ENCODE measurements around the gene NLRP6.
"Not testable (repeated sequence)": the region's sequence is repeated elsewhere in the genome, so short reads cannot be mapped to it uniquely, and the experiment has no call there.

The NLRP6 gene

GRCh38 chr11:294780-295179 lies 16.6 kb downstream of the NLRP6 start:
- DNase-seq: no peak

GRCh38 chr11:295351-296170 lies 17.4 kb downstream of the NLRP6 start:
- no peak for DNase-seq

GRCh38 chr11:296171-297050 lies 18.2 kb downstream of the NLRP6 start:
- DNase-seq: no peak

- no peak for DNase-seq
Measured at GRCh38 chr11:297051-297585, 18.9 kb downstream of the NLRP6 start.

- no peak for DNase-seq
Measured at GRCh38 chr11:297586-298405, 19.6 kb downstream of the NLRP6 start.

DNA sequence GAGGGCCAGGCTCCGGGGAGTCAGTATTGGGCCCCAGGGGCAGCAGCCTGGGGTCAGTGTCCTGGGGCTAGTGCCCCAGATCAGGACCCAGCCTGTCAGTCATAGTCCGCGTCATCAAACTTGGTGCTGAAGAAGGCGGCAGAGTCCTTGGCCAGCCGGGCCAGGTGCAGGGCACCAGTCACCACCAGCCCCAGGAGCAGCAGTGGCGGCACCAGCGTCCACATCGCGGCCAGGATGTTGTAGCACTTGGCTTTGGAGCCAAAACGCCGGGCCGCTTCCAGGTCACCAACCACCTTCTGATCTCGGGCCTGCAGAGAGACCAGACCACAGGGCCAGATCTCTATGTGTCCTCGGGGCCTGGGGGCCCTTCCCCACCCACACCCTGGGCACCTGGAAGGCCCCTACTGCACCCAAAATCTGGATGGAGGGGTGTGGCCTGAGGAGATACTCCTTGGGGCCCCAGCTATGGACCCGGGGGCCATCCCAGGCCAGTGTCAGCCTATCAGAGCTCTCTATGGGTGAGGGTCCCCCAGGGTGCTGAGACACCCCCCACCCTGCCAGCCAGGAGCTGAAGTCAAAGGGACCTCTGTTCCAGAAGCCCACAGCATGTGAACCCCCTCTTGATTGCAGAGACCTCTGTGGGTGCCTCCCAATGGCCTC lies 20.3 kb downstream of the NLRP6 start:
- DNase-seq: no peak

GRCh38 chr11:299081-299891 lies 21.1 kb downstream of the NLRP6 start, which contains the start of gene IFITM5:
Gene IFITM5 (minus strand): TSS chr11:299526. CDS start chr11:299490, 36 bp downstream.
- DNase-seq: no peak

DNA sequence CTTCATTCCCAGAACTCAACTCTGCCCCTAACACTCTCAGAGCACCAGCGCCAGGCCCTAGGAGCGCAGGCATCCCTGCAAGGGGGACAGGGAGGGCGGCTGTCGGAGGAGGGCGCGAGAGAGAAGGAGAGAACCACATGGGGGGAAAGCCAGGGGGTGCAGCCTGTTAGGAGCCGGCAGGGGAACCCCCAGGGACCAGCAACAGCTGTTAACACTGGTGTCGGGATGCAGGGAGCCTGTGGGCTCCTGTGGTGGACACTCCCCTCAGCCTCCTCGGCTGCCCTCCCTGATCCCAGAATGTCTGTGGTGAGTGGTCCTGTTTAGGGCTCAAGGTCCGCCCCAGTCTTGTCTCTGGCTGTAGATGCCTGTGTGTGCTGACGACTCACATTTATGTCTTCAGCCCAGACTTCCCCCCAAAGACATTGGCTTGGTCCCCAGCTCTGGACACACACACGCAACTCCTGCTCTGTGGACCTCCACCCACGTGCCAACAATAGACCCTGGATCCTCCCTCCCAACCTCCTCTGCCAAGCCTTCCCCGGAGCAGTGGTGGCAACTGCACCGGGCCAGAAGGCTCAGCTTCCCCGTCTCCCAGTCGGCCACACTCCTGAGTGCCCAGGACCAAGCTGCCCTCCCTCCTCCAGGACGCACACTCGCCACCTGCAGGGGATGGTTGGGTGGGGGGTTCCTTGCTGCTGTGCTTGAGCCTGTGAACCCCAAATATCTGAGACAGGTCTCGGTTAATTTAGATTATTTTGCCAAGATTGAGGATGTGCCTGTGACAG lies 21.9 kb downstream of the NLRP6 start:
- DNase-seq: no peak

GRCh38 chr11:303363-303762 lies 25.2 kb downstream of the NLRP6 start:
- no peak for DNase-seq

GRCh38 chr11:304061-304506 lies 25.9 kb downstream of the NLRP6 start:
- no peak for DNase-seq

DNA sequence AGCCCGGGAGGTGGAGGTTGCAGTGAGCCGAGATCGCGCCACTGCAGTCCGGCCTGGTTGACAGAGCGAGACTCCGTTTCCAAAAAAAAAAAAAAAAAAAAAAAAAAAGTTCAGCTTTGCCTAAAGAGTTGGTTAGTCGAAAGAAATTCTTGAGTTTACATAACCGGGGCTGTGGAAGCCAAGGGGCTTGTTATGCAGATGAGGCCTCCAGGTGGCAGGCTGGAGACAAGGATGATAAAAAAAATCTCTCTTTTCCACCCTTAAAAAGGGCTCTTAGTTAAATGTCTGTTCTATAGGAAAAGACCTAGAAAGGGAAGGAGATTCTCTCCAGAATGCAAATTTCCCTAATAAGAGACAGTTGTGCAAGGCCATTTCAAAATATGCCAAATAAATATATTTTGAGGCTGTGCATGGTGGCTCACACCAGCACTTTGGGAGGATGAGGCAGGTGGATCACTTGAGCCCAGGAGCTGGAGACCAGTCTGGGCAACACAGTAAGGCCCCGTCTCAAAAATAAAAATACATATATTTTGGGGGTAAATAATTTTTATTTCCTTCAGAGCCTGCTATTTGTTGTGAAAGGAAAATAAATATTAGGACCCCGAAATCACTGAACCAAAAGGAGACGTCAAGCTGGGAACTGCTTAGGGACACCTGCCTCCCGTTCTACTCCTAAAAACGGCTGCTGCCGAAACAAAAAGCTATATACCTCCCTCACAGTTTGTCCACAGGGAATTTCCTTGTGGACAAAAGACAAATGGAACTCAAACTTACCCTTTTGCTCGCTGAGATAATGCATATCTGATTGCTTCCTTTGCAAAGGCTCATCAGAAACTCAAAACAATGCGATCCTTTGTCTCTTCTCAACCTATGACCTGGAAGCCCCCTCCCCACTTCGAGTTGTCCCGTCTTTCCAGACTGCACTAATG lies 27.0 kb downstream of the NLRP6 start:
- DNase-seq: peak; percentile 38

DNA sequence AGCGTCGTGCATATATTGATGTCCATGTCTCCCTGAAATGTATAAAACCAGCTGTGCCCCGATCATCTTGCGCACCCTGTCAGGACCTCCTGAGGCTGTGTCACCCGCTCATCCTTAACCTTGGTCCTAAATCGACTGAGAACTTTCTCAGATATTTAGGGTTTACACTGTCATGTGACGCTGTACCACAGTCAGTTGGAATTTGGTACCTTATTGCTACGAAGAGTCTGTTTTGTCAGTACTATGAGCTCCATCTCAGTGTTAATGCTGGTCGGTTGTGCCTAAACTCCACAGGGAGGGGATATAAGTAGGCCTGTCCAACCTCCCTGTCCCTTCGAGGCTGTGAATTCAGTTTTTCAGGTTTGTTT lies 27.6 kb downstream of the NLRP6 start:
- no peak for DNase-seq

DNA sequence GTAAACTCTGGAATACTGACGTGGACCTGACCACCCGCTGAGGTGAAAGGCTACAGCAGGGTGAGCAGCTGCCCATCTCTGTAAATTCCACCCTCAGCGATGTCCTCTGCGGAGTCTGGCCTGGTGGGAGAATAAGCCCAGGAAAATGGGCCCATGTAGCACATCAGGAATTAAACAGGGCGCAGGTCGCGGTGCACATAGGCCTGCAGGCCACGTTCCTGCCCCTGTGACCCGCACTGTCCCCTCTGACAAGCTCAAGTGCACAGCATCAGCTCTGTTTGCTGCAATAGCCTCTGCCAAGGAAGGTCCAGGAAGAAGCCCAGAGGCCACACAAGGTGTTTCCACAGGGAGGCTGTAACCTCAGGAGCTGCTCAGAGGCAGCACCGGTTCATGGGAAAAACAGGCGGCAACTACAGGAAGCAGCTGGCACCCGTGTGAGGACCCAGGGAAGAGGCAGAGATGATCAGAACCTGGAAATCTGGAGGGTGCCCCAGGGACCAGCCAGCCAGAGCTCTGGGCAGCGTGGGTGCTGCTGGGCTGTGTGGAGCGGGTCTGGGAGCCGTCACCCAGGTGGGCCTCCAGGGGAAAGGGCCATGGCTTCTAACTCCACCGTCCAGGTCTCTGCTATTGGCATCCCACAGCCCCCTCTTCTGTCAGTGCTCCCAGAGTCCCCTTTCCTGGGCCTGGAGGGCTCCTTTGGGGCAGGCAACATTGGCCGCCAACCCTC lies 28.6 kb downstream of the NLRP6 start:
- DNase-seq: no peak

DNA sequence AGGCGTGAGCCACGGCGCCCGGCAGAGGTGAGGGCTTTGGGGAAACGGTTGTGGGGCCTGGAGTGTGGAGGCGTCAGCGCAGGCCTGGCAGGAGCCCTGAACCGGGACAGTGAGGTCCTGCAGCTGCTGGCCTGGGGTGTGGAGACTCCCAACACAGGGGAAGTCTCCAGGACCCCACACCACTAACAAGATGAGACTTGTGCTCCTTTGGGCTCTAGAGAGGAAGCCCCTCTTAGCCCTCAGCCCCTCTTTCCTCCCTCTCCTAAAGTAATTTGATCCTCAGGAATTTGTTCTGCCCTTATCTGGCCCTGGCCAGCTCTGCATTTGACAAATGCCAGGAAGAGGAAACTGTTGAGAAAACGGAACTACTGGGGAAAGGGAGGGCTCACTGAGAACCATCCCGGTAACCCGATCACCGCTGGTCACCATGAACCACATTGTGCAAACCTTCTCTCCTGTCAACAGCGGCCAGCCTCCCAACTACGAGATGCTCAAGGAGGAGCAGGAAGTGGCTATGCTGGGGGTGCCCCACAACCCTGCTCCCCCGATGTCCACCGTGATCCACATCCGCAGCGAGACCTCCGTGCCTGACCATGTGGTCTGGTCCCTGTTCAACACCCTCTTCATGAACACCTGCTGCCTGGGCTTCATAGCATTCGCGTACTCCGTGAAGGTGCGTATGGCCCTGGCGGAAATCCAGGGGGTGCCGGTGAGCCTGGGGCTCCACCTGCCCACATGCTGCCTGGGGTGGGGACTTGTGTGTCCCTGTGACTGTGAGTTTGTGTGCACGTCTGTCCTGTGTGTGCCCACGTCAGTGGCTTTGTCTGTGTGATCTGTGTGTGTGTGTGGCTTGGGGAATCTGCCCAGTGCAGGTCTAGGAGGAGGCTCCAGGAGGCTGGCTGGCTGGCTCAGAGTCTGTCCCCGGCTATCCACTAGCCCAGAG lies 29.8 kb downstream of the NLRP6 start, which contains the start of gene IFITM2:
Gene IFITM2 (plus strand): TSS at position 51 of the 943 bp plus-strand sequence. CDS start 377 bp downstream, at position 428.
- not testable (repeated sequence) for DNase-seq

DNA sequence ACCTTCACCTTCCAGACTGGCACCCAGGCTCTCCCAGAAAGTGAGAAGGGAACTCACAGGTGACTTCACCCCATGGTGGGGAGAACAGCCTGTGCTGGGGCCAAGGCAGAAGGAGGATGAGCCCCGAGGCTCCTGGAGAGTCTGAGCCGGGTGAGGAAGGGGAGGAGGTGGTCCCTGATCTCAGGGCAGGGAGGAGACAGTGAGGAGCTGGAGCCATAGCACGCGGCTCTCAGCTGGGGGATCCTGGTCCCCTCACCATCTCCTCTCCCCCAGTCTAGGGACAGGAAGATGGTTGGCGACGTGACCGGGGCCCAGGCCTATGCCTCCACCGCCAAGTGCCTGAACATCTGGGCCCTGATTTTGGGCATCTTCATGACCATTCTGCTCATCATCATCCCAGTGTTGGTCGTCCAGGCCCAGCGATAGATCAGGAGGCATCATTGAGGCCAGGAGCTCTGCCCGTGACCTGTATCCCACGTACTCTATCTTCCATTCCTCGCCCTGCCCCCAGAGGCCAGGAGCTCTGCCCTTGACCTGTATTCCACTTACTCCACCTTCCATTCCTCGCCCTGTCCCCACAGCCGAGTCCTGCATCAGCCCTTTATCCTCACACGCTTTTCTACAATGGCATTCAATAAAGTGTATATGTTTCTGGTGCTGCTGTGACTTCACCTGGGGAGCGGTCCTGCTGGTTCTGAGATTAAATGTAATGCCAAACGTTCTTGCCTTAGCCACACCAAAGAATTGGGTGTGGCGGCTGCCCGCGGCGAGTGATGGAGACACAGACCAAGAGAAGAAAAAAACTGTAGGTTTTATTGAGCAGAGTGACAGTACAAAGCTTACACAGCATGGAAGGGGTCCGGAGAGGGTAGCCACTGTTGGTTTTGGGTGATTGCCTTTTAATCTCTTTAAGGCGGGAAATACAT lies 30.8 kb downstream of the NLRP6 start:
- not testable (repeated sequence) for DNase-seq
